Measurements from ENCODE around the gene TMEM41B.
"Not testable (repeated sequence)": the region's sequence is repeated elsewhere in the genome, so short reads cannot be mapped to it uniquely, and the experiment has no call there.

The TMEM41B gene

DNA sequence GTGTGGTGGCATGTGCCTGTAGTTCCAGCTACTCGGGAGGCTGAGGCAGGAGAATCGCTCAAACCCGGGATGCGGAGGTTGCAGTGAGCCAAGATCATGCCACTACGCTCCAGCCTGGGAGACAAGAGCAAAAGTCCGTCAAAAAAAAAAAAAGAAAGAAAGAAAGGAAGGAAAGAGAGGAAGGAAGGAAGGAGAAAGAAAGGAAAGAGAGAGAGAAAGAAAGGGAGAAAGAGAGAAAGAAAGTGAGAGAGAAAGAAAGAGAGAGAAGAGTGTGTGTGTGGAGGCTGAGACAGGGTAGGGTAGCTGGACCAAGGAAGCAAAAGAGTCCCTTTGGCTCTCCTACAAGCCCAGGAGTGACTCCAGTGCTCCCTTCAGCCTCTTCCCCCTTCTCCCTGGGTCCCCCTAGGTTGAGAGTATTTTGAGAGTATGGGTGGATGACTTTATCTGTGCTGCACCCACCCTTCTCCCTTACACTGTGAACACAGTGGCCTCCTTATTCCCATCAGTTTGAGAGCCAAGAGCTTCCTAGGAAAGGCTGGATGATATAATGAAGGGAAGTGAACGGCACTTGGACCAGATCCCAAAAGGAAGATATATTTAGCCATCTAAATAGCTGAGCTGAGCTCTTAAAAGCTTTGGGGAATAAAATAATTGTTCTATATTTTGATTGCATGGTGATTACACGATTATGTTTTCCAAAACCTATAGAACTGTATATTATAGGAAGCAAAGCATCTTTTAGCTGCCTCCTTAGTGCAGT lies 39.7 kb downstream of the TMEM41B start:
- H3K4me1 Mint-ChIP-seq (ENCODE audit: low read depth): peaks cover 10% of the 10 kb centered on the region
- H3K27me3 Mint-ChIP-seq: no peaks in the 10 kb centered on the region
- DNase-seq: no peak
- no peak overlapping the region for H3K4me3 Mint-ChIP-seq
- no peak overlapping the region for H3K27ac Mint-ChIP-seq
- no peaks in the 10 kb centered on the region for H3K9me3 Mint-ChIP-seq
- peaks cover 2% of the 10 kb centered on the region for H3K36me3 Mint-ChIP-seq (ENCODE audit: low read depth)

DNA sequence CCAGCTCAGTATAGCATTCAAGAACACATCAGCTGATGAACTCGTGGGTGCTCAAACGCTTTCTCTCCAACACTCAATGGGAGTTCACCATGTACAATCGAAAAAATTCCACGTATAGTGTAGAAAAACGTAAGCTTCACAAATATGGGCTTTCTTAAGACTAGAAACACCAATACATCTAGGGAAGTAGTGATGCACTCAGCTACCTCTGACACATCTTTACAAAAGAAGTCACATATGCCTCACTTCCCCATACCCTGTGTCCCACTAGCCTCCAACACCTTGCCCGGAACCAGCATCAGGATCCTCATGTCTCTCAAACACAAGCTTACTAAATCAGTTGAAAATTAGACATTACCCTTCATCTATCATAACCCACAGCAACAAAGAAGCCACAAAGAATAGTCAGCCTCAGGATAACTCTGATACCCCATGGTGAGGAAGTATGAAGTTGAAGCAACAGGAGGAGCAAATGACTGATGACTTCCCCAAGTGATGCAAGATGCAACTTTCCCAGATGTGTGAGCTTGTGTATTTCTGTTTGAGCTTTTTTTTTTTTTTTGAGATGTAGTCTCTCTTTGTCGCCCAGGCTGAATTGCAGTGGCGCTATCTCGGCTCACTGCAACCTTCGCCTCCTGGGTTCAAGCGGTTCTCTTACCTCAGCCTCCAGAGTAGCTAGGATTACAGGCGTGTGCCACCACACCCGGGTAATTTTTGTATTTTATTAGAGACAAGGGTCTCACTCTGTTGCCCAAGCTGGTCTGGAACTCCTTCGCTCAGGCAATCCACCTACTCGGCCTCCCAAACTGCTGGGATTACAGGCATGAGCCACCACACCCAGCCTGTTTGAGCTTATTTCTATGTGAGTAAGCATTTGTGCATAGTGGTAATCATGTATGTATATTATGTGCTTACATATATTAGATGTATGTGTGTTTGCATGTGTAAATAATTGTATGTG lies 40.7 kb downstream of the TMEM41B start:
- Mint-ChIP-seq H3K36me3 (ENCODE audit: low read depth) (peaks cover 2% of the 10 kb centered on the region), H3K9me3 (no peaks in the 10 kb centered on the region), H3K27me3 (no peaks in the 10 kb centered on the region), H3K4me1 (ENCODE audit: low read depth) (peaks cover 10% of the 10 kb centered on the region), H3K27ac (peak overlapping the region; percentile 20), H3K4me3 (no peak overlapping the region)
- DNase-seq: no peak

DNA sequence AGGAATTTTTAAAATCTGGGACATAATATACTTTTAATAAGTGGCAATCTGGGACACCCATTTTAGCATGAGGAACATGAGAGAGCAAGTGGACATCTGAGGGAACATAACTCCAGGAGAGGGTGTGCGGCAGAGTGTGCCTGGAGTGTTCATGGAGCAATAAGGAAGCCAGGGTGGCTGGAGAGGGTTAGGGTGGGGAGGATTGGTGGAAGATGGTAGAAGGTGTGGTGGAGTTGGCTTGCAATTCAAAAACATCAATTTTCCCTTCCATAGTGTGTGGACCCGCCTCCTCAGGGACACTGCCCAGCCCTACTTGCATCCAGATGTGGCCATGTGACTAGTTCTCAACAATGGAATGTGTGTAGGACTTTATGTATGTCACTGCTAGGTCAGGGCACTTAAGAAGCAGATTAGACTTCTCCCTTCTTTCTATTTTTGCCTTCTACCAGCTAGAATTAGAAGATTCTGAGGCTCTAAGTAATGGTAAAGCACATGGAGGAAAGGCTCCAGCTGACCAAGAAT lies 44.8 kb downstream of the TMEM41B start:
- Mint-ChIP-seq H3K9me3 (no peaks in the 10 kb centered on the region), H3K27me3 (peaks cover 17% of the 10 kb centered on the region), H3K4me1 (ENCODE audit: low read depth) (peaks cover 18% of the 10 kb centered on the region), H3K36me3 (ENCODE audit: low read depth) (peaks cover under 1% of the 10 kb centered on the region), H3K4me3 (no peak overlapping the region), H3K27ac (no peak overlapping the region)
- no peak for DNase-seq

DNA sequence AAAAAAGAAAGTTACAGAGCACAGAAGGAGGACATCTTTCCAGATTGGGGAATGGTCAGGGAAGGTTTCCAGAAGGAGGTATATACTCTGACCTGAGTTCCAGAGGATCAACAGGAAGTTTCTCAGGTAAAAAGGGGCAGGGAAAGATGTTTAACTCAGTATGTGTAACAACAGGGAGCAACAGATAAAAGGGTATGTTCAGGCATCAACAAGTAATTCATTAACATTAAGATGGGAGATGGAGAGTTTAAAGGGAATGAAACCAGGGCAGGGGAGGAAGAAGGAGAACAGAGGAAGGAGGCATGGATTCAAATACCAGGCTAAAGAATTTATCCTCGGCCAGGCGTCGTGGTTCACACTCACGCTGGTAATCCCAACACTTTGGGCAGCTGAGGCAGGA lies 46.7 kb downstream of the TMEM41B start:
- Mint-ChIP-seq H3K27me3 (peaks cover 17% of the 10 kb centered on the region), H3K9me3 (no peaks in the 10 kb centered on the region), H3K4me3 (no peak overlapping the region), H3K27ac (no peak overlapping the region), H3K4me1 (ENCODE audit: low read depth) (peaks cover 22% of the 10 kb centered on the region), H3K36me3 (ENCODE audit: low read depth) (peaks cover 10% of the 10 kb centered on the region)
- DNase-seq: no peak

DNA sequence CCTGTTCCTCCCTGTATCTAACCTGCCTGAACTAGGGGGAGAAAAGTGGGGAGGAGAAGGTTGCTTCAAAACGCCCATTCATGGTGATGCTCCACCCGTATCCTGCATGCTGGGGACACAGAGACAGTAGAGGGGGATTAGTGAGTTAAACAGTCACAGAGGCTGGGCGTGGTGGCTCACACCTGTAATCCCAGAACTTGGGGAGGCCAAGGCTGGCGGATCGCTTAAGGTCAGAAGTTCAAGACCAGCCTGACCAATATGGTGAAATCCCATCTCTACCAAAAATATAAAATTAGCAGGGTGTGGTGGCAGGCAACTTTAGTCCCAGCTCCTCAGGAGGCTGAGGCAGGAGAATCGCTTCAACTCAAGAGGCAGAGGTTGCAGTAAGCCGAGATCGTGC lies 47.5 kb downstream of the TMEM41B start:
- peaks cover 28% of the 10 kb centered on the region for H3K4me1 Mint-ChIP-seq (ENCODE audit: low read depth)
- no peak overlapping the region for H3K27ac Mint-ChIP-seq
- H3K9me3 Mint-ChIP-seq: no peaks in the 10 kb centered on the region
- H3K27me3 Mint-ChIP-seq: peaks cover 17% of the 10 kb centered on the region
- H3K4me3 Mint-ChIP-seq: no peak overlapping the region
- no peak for DNase-seq
- H3K36me3 Mint-ChIP-seq (ENCODE audit: low read depth): peaks cover 10% of the 10 kb centered on the region

DNA sequence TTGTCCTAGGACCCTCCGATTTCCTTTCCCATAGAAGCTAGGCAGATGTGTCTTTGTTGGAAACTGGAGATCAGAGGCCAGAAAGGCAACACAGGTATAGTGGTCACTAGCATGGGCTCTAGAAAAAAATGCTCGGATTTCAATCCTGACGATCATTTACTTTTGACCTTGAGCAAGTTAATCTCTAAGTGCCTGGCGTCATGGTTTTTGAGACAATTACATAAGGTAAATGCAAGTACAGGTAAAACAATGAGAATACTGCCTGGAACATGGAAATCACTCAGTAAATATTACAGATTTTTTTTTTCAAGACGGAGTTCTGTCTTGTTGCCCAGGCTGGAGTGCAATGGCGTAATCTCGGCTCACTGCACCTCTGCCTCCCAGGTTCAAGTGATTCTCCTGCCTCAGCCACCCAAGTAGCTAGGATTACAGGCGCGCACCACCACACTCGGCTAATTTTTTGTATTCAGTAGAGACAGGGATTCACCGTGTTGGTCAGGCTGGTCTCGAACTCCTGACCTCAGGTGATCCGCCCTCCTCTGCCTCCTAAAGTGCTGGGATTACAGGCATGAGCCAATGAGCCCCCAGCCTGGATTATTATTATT lies 48.2 kb downstream of the TMEM41B start:
- peaks cover 35% of the 10 kb centered on the region for H3K4me1 Mint-ChIP-seq (ENCODE audit: low read depth)
- DNase-seq: no peak
- peak overlapping the region; percentile 81 for H3K4me3 Mint-ChIP-seq
- peaks cover 17% of the 10 kb centered on the region for H3K27me3 Mint-ChIP-seq
- H3K27ac Mint-ChIP-seq: peak overlapping the region; percentile 74
- no peaks in the 10 kb centered on the region for H3K9me3 Mint-ChIP-seq
- peaks cover 10% of the 10 kb centered on the region for H3K36me3 Mint-ChIP-seq (ENCODE audit: low read depth)

DNA sequence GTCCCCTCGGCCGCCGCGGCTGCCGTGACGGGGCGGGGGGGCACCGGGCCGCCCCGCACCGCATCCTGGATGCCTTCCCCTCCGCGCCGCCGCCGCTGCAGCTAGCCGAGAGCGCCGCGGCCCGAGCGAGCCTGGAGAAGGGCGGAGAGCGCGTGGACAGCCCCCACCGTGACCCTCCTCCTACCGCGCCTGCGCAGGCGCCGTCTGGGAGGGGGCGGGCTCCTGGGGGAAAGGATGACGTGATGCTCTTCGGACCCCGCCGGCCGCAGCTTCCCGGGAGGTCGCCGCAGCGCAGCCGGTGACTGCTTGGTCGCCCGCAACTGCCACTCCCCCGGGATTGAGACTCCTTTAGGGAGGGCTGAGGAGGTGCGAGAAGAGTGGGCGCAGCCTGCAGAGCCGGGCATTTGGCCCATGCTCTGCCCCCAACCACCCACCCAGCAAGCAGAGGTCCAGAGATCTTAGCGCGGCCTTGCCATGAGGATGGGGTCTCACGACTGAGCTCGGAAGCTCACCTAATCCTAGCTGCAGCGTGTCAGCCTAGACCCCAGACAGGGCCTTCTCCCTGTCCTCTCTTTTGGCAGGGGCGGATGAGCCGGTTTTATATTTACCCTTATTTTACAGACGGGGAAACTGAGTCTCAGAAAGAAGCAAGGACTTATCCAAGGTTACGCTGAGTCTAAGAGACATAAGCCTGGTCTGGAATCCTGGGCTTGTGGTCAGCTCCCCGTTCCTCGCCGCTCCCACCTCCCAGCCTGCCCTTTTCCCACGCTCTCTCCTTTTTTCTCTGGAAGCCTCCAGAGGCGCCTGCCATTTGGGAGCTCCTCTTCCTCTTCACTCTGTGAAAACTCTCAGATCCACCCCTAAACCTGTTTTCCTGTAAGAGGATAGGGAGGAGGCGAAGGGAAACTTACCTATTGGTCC lies 48.9 kb downstream of the TMEM41B start, which contains the start of gene DENND5A:
Gene DENND5A (minus strand): TSS at position 140 of the 921 bp plus-strand sequence. CDS start 281 bp downstream, outside the sequence.
- H3K27ac Mint-ChIP-seq: peak within 1 kb of the TSS; percentile 99
- H3K4me3 Mint-ChIP-seq: peak within 1 kb of the TSS; percentile 93
- peaks cover 10% of the 10 kb centered on the region for H3K36me3 Mint-ChIP-seq (ENCODE audit: low read depth)
- peak; percentile 72 for DNase-seq
- peaks cover 41% of the 10 kb centered on the region for H3K4me1 Mint-ChIP-seq (ENCODE audit: low read depth)
- H3K9me3 Mint-ChIP-seq: no peaks in the 10 kb centered on the region
- H3K27me3 Mint-ChIP-seq: peaks cover 17% of the 10 kb centered on the region

DNA sequence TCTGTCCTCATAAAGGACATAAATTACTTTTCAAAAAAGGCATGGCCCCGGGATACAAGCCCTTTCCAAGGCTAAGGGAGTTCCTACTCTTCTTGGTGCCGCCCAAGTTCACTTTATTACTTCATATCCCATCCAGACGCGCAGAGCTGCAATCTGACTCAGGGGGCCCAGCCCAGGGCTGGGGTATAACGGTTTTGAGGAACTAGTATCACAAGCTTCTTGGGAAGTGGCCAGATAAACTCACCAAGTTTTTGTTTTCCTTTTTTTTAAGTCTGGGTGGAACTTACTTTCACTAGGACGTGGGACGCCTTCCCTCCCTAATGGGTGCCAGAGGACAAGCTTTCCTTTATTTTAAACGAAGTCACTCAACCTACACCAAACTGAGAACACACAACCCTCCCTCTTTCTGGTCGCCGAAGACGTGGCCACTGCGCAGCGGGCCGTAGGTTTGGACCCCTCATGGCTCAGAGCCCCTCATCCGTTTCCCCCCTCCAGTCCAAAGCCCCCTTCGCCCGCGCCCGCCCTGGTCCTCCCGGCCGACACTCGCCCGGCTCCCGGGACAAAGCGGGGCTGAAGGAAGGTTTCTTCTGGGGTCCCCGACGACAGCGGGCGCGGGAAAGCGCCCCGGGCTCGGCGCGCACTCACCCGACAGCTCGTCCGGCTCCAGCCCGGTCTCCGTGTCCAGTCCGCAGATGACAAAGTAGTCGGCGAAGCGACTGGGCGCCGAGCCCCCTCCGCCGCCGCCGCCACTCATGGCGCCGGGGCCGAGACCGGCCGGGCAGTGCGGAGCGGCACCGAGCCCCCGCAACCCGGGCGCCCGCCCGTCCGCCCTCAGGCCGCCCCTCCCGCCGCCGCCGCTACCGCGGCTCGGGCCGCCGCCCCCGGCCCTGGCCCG lies 49.8 kb downstream of the TMEM41B start:
- peaks cover 47% of the 10 kb centered on the region for H3K4me1 Mint-ChIP-seq (ENCODE audit: low read depth)
- H3K27me3 Mint-ChIP-seq: peaks cover 17% of the 10 kb centered on the region
- peak overlapping the region; percentile 99 for H3K27ac Mint-ChIP-seq
- peak overlapping the region; percentile 93 for H3K4me3 Mint-ChIP-seq
- no peaks in the 10 kb centered on the region for H3K9me3 Mint-ChIP-seq
- peaks cover 10% of the 10 kb centered on the region for H3K36me3 Mint-ChIP-seq (ENCODE audit: low read depth)
- peak; percentile 66 for DNase-seq

DNA sequence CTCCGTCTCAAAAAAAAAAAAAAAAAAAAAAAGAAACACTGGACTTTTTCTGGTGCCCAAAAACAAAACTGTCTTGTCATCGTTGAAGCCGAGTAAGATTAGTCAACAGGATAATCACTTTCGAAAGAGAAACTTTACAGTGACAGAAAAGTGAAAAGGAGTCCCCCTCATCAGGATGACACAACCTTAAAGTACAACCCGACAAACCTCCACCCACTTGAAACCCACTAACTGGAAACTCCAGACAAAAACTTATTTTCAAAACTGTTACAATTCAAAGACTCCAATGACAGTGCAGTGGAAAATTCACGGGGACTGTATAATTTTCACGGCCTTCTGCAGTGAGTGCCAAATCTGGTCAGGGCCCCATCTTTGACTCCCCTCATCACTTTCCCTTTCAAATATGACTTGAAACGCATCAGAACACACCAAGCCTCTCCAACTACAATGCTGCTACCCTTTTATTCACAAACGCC lies 50.5 kb downstream of the TMEM41B start:
- peak overlapping the region; percentile 93 for H3K4me3 Mint-ChIP-seq
- H3K9me3 Mint-ChIP-seq: no peaks in the 10 kb centered on the region
- H3K27me3 Mint-ChIP-seq: peaks cover 17% of the 10 kb centered on the region
- H3K36me3 Mint-ChIP-seq (ENCODE audit: low read depth): peaks cover 10% of the 10 kb centered on the region
- H3K27ac Mint-ChIP-seq: peak overlapping the region; percentile 99
- peaks cover 47% of the 10 kb centered on the region for H3K4me1 Mint-ChIP-seq (ENCODE audit: low read depth)
- no peak for DNase-seq

DNA sequence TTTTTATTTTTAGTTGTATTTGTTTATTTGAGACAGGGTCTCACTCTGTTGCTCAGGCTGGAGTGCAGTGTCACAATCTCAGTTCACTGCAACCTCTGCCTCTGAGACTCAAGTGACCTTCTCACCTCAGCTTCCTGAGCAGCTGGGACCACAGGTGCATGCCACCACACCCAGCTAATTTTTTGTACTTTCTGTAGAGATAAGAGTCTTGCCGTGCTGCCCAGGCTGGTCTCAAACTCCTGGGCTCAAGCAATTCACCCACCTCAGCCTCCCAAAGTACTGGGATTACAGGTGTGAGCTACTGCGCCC lies 53.6 kb downstream of the TMEM41B start:
- not testable (repeated sequence) for H3K4me3 Mint-ChIP-seq, H3K27ac Mint-ChIP-seq, H3K27me3 Mint-ChIP-seq, DNase-seq, H3K9me3 Mint-ChIP-seq
- Mint-ChIP-seq H3K36me3 (ENCODE audit: low read depth) (peaks cover 18% of the 10 kb centered on the region), H3K4me1 (ENCODE audit: low read depth) (peaks cover 54% of the 10 kb centered on the region)

DNA sequence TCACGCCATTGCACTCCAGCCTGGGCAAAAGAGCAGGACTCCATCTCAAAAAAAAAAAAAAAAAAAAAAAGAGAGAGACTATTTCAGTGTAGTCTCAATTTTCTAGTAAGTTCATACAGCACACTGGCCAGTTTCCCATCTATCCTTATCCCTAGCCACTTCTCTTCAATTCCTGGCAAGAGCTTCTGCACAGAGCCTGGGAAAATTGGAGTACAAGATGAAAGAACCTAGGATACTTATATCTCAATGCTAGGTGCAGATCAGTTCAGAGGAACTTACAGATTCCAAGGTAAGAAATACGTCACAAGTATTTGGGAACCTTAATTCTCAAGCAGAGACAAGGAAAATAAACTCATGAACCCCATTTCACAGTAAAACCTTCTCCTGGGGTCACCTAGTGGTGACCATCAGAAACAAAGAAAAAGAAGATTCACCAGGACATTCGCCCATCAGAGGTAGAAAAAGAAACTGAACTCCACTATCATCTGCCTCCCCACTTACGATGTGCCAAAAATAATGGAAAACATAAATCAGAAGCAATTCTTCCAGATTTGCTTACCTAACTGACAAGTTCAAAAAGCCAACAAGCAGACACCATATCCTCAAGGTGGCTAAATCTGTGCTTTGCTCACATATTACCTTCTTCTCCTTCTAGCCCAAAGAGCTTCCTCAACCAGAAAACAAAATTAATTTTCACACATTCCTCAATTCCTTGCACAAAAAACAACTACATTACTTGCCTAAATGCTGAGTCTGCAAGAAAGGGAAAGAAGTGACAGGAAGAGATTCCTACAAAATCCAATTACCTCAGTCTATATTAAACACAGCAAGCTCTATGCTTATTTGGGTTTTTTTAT lies 54.2 kb downstream of the TMEM41B start:
- peaks cover 5% of the 10 kb centered on the region for H3K9me3 Mint-ChIP-seq
- no peaks in the 10 kb centered on the region for H3K27me3 Mint-ChIP-seq
- no peak overlapping the region for H3K27ac Mint-ChIP-seq
- H3K4me1 Mint-ChIP-seq (ENCODE audit: low read depth): peaks cover 48% of the 10 kb centered on the region
- H3K4me3 Mint-ChIP-seq: no peak overlapping the region
- DNase-seq: no peak
- H3K36me3 Mint-ChIP-seq (ENCODE audit: low read depth): peaks cover 22% of the 10 kb centered on the region

DNA sequence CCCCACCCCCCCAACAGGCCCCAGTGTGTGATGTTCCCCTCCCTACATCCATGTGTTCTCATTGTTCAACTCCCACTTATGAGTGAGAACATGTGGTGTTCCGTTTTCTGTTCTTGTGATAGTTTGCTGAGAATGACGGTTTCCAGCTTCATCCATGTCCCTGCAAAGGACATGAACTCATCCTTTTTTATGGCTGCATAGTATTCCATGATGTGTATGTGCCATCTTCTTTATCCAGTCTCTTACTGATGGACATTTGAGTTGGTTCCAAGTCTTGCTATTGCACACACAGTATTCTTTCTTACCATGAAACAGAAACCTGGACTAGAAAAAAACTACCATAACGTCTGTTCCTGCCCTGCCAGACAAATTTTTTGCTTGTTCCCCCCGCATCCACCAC lies 56.1 kb downstream of the TMEM41B start:
- peaks cover 15% of the 10 kb centered on the region for H3K36me3 Mint-ChIP-seq (ENCODE audit: low read depth)
- not testable (repeated sequence) for H3K27ac Mint-ChIP-seq

More for the DNA sequence above, 56.1 kb downstream of the TMEM41B start:
- DNase-seq, H3K4me3 Mint-ChIP-seq, H3K9me3 Mint-ChIP-seq, H3K27me3 Mint-ChIP-seq: not testable (repeated sequence)
- peaks cover 40% of the 10 kb centered on the region for H3K4me1 Mint-ChIP-seq (ENCODE audit: low read depth)
